HG03280 (cell line): ENCODE data around the gene PRR12.
"Not testable (repeated sequence)": the region's sequence is repeated elsewhere in the genome, so short reads cannot be mapped to it uniquely, and the experiment has no call there.

Source experiments
- ATAC-seq: cut with Tn5 transposase; IDR thresholded peaks from one replicate; pipeline ENCODE4 v1.9.1; 2021; ENCODE audit warnings: mild to moderate bottlenecking, moderate library complexity; ENCODE audit not compliant: unreplicated experiment

The PRR12 gene

GRCh38 chr19:49614096-49614833 is 23.3 kb downstream of the PRR12 start:
- no peak for ATAC-seq

DNA sequence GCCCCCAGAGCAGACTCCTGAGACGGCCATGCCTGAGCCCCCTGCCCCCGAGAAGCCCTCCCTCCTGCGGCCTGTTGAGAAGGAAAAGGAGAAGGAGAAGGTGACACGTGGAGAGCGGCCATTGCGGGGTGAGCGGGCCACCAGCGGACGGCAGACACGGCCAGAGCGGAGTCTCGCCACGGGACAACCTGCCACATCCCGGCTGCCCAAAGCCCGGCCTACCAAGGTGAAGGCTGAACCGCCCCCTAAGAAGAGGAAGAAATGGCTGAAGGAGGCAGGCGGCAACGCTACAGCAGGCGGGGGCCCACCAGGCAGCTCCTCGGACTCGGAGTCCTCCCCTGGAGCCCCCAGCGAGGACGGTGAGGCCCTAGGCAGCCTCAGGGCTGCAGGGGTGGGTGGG is 24.9 kb downstream of the PRR12 start:
- no peak for ATAC-seq

GRCh38 chr19:49616532-49616931 is 25.6 kb downstream of the PRR12 start:
- no peak for ATAC-seq

DNA sequence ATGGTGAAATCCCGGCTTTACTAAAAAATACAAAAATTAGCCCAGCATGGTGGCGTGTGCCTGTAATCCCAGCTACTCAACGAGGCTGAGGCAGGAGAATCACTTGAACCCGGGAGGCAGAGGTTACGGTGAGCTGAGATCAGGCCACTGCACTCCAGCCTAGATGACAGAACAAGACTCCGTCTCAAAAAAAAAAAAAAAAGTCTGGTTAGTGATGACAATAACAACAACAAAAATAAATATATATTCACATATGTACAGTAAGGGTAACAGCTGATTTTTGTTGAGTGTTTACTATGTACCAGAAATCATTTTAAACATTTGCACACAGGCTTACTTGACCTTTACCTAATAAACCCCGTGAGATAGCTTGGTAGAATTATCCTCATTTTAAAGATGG is 26.0 kb downstream of the PRR12 start:
- no peak for ATAC-seq

GRCh38 chr19:49617860-49618259 is 26.9 kb downstream of the PRR12 start:
- ATAC-seq: not testable (repeated sequence)

GRCh38 chr19:49624967-49625910 is 34.3 kb downstream of the PRR12 start:
- ATAC-seq: no peak

GRCh38 chr19:49626226-49626625 is 35.2 kb downstream of the PRR12 start:
- ATAC-seq: no peak

GRCh38 chr19:49629659-49630058 is 38.7 kb downstream of the PRR12 start:
- no peak for ATAC-seq

DNA sequence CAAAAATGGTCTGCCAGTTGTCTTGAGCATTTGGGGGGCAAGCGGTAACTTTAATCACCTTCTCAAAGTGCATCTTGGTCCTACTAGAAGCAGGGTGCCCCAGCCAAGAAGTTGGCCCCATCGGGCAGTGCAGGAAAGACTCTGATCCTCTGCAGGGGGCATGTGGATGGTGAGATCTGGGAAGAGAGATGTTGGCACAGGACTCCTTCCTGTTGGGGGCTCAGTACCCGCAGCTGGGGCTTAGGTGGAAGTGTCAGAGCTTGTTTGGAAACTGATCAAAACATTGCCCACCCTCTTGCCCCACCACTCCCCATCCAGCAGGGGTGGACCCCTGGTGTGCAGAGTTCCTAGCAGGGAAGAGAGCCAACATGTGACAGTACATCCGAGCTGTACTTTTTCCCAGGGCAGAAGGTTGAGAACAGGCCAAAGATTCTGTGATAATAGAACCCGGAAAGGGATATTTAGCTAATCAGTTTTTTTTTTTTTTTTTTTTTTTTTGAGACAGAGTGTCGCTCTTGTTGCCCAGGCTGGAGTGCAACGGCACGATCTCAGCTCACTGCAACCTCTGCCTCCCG is 40.1 kb downstream of the PRR12 start:
- no peak for ATAC-seq

DNA sequence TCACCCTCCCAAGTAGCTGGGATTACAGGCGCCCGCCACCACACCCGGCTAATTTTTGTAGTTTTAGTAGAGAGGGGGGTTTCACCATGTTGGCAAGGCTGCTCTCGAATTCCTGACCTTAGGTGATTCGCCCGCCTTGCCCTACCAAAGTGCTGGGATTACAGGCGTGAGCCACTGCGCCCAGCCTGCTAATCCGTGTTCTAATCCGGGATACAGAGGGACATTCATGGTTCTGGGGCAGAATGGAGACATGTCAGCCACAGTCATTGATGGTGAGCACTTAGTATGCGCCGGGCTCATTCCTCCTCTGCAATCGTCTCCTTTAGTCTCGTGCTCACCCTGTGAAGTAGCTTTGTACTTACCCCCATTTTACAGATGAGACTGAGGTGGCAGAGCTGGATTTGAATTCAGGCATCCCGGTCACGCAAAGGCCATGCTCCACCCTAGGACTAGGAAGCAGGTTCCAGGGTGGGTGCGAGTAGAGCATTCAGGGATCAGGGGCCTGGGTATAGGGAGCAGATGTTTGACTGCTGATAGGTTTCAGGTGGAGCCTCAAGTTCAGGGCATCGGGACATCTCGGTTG is 40.7 kb downstream of the PRR12 start:
- no peak for ATAC-seq

- ATAC-seq: no peak
Measured at GRCh38 chr19:49632576-49632975, 41.6 kb downstream of the PRR12 start.

DNA sequence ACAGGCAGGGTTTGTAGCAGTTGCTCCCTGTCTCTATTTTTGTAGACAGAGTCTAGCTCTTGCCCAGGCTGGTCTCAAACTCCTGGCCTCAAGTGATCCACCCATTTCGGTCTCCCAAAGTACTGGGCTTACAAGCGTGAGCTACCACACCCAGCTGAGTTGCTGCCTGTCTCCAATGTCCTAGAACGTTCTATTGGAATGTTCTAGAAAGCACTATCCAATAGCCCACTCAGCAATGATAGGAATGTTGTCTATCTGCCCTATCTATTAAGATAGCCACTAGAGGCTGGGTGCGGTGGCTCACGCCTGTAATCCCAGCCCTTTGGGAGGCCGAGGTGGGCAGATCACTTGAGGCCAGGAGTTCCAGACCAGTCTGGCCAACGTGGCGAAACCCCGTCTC is 42.3 kb downstream of the PRR12 start:
- not testable (repeated sequence) for ATAC-seq

- no peak for ATAC-seq
Measured at GRCh38 chr19:49635530-49636232, 44.7 kb downstream of the PRR12 start.

- no peak for ATAC-seq
Measured at GRCh38 chr19:49636233-49636932, 45.4 kb downstream of the PRR12 start.

DNA sequence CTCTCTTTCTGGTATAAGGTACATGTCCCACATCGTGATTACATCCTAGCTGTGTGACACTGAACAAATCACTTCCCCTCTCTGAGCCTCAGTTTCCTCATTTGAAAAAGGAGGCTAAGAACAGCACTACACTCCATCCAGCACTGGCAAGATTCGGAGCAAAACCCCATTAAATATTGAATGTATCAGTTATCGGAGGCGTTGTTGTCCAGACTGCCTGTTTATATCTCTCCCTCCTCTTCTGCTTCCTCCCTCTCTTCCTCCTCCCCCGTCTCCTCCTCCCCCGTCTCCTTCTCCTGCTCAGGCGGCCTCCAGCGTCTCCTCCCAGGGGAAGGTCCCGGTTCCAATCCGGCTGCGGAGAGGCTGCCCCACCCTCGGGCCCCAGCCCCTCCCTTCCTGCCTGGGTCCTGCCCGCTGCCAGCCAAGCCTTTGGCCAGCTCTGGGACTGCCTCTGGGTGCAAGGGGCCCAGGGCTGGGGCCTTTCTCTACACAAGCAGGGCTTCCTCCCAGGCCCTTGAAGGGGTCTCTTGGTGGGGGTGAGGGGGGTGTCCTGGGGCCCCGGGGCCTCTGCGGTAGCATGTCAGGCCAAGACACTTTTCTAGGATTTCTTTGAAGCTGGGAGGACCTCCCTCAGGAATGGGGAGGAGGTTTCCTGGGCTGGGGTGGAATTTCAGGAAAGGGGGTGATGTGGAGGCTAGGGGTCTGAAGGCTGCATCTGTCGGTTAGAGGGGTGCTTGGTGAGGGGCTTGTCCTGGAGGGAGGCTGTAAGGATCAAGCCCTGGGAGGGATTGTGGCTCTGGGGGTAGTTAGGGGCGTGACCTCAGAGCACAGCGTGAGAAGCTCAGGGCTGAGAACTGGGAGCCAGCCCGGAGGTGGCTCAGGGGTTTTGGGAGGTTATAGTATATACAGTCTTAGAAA is 47.1 kb downstream of the PRR12 start:
- ATAC-seq: no peak

DNA sequence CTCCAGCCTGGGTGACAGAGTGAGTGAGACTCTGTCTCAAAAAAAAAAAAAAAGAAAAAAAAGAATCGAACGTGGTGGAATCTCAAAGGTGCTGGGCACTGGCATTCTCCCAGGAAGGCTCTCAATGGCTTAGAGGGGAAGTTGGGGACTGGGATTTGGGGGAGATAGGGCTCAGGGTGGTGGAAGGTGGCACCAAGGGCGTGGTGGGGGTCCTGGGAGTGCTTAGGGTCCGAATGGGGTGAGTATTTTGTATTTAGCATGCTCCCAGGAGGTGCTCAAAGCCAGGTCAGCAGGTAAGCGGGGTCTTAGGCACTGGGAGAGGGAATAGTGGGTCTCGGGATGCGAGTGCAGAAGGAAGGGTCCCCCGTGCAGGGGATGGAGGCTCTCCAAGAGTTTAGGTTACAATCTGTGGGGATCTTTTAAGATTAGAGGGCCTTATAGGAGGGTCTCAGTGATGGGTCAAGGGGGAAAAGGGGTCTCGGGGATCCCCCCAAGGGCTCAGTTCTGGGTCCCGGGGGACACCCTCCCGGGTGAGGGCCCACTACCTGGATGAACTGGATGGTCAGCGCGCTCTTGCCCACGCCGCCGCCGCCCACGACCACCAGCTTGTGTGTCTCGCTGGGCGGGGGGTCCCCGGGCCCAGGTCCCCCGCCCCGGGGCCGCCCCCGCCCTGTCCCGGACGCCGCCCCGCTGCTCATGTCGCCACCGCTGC is 48.6 kb downstream of the PRR12 start:
- no peak for ATAC-seq

GRCh38 chr19:49640113-49640898 is 49.3 kb downstream of the PRR12 start, which contains the start of gene RRAS:
Gene RRAS, minus strand, starts transcription at chr19:49640143. Its CDS starts 45 bp downstream, at chr19:49640098.
- ATAC-seq: peak; percentile 57
